ENCODE data around the gene PANK3.
"Not testable (repeated sequence)": the region's sequence is repeated elsewhere in the genome, so short reads cannot be mapped to it uniquely, and the experiment has no call there.

Gene PANK3

GRCh38 chr5:168578538-168579487, at the start of gene PANK3:
Gene PANK3, minus strand, starts transcription at chr5:168579368. Its CDS starts 85 bp downstream, at chr5:168579283.
- DNase-seq, result peak; percentile 96

GRCh38 chr5:168624850-168625364, 45.7 kb upstream of the PANK3 start:
- no peak for DNase-seq

GRCh38 chr5:168620807-168621206, 41.6 kb upstream of the PANK3 start:
- DNase-seq, result no peak

- DNase-seq, result no peak
Observed at GRCh38 chr5:168614661-168615060, 35.5 kb upstream of the PANK3 start.

- no peak for DNase-seq
Observed at GRCh38 chr5:168613996-168614395, 34.8 kb upstream of the PANK3 start.

GRCh38 chr5:168613396-168613795, 34.2 kb upstream of the PANK3 start:
- no peak for DNase-seq

- DNase-seq, result no peak
Observed at GRCh38 chr5:168612996-168613395, 33.8 kb upstream of the PANK3 start.

- DNase-seq, result no peak
Observed at GRCh38 chr5:168612123-168612522, 33.0 kb upstream of the PANK3 start.

GRCh38 chr5:168611165-168611564, 32.0 kb upstream of the PANK3 start:
- no peak for DNase-seq

GRCh38 chr5:168609806-168610482, 30.8 kb upstream of the PANK3 start:
- peak; percentile 83 for DNase-seq

- peak; percentile 10 for DNase-seq
Observed at GRCh38 chr5:168608821-168609220, 29.7 kb upstream of the PANK3 start.

GRCh38 chr5:168608386-168608785, 29.2 kb upstream of the PANK3 start:
- no peak for DNase-seq

GRCh38 chr5:168607946-168608345, 28.8 kb upstream of the PANK3 start:
- no peak for DNase-seq

- DNase-seq, result no peak
Observed at GRCh38 chr5:168606562-168606961, 27.4 kb upstream of the PANK3 start.

GRCh38 chr5:168604436-168604835, 25.3 kb upstream of the PANK3 start:
- no peak for DNase-seq

- DNase-seq, result no peak
Observed at GRCh38 chr5:168603746-168604145, 24.6 kb upstream of the PANK3 start.

GRCh38 chr5:168602517-168602916, 23.3 kb upstream of the PANK3 start:
- DNase-seq, result no peak

- no peak for DNase-seq
Observed at GRCh38 chr5:168601972-168602371, 22.8 kb upstream of the PANK3 start.

- peak; percentile 75 for DNase-seq
Observed at GRCh38 chr5:168600409-168600808, 21.2 kb upstream of the PANK3 start.

- no peak for DNase-seq
Observed at GRCh38 chr5:168599826-168600225, 20.7 kb upstream of the PANK3 start.

GRCh38 chr5:168598639-168599038, 19.5 kb upstream of the PANK3 start:
- no peak for DNase-seq

- DNase-seq, result no peak
Observed at GRCh38 chr5:168596927-168597326, 17.8 kb upstream of the PANK3 start.

- DNase-seq, result not testable (repeated sequence)
Observed at GRCh38 chr5:168596122-168596521, 17.0 kb upstream of the PANK3 start.

- no peak for DNase-seq
Observed at GRCh38 chr5:168592014-168592368, 12.8 kb upstream of the PANK3 start.
